Embryonic facial prominence (tissue), 1 donor: ENCODE data around the gene NR1D1.
A peak's percentile ranks its signal among the peaks of the same experiment; 100 is the strongest.
"Not testable (repeated sequence)": the region's sequence is repeated elsewhere in the genome, so short reads cannot be mapped to it uniquely, and the experiment has no call there.

Experiments
- DNase-seq: peaks from one replicate; pipeline ENCODE4 v3.0.0-alpha.2; 2016; ENCODE audit errors: extremely low spot score

Gene NR1D1

DNA sequence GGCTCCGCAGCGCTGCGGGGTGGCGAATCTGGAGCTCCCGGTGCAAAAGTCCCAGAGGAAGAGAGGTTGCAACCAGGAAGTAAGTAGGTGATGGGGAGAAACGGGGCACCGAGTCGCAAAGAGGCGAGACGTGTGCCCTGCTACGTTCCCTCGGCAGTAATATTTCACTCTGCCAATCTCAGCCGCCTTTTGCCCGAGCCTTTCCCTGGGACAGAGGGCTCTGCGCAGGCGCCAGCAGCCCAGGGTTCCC, at the start of gene NR1D1:
Gene NR1D1 (minus strand): TSS at position 171 of the 250 bp plus-strand sequence. CDS start 495 bp downstream, outside the sequence.
- no peak for DNase-seq

DNA sequence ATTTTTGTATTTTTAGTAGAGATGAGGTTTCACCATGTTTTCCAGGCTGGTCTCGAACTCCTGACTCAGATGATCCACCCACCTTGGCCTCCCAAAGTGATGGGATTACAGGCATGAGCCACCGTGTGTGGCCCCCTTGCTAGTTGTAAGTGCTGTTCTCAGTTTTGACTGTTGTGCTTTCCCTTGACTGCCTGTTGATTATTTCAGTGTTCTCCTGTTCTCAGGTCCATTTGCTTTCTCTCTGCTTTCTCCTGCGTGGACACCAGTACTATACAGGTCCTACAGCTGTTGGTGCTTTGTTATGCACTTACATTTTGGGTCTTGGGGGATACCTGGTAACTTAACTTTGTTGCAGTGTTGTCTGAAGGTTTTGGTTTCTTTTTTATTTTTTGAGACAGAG, 48.1 kb upstream of the NR1D1 start:
- DNase-seq: no peak

DNA sequence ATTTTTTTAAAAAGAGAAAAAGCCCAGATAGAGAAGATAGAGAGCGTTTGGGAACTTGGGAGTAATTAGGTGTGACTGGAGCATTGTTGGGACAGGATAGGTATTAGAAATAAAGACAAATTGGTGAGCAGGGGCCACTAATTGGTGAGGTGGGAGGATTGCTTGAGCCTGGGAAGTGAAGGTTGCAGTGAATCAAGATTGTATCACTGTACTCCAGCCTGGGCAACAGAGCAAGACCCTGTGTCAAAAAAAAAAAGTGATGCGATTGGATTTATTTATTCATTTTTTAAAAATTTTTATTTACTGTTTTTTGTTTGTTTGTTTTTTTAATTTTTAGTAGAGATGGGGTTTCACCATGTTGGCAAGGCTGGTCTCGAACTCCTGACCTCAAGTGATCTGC, 45.1 kb upstream of the NR1D1 start:
- DNase-seq: no peak

DNA sequence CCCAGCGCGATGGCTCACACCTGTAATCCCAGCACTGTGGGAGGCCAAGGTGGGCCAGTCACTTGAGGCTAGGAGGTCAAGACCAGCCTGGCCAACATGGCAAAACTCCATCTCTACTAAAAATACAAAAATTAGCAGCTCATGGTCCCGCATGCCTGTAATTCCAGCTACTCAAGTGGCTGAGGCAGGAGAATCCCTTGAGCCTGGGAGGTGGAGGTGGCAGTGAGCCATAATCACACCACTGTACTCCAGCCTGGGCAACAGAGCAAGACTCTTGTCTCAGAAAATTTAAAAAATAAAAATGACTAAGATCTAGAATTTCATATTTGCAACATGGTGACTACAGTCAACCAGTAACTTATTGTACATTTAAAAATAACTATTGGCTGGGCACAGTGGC, 42.8 kb upstream of the NR1D1 start:
- not testable (repeated sequence) for DNase-seq

GRCh38 chr17:40139566-40140058, 39.2 kb upstream of the NR1D1 start:
- DNase-seq: no peak

DNA sequence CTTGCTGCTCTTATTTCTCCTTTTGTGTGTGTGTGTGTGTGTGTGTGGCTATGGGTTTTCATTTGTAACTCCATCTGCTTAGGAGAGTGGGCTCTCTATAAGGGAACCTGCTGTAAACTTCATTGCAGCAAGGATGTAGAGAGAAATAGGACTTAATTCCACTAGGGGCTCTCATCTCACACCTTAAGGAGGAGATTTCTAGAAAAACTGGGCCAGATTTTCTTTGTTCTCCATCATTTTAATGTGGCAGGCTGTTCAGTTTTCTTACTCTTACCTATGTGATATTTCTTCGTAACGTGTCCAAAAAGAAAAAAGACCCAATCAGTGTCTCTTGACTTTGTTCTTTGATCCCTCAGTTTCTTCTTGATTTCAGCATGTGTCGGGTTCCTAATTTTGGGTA, 35.4 kb upstream of the NR1D1 start:
- no peak for DNase-seq

DNA sequence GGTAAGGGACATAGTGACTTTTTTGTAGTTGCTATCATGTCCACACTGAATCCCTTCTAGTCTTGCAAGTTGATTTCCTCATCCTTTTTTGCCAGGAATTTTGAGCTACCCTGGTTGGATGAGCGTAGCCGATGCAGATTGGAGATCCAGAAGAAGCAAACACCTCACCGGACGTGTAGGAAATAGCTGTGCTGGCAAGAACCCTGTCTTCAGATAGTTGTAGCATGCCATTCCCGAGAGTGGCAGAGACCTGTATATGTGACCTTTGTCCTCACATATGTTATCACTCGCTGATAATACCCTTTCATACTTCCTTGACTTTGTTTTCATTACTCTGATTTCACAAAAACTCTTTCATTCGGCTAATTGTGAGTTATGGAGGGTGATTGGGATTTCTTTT, 33.8 kb upstream of the NR1D1 start:
- no peak for DNase-seq

GRCh38 chr17:40130352-40131042, 30.1 kb upstream of the NR1D1 start:
- no peak for DNase-seq

DNA sequence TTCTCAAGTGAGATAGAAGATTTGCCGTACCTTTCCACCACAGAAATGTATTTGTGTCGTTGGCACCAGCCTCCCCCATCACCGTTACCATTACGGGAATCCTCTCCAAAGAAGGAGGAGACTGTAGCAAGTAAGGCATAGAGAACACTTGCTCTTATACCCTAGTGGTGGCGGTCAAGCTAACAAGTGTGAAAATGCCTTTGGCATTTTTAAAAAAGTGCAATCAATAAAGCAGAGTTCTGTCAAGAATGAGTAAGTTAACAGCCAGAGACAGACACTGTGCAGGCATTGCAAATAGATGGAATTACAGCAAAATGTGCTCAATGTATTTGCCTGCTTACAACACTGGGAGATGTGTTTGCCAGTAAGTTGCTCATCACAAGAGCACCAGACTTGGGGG, 29.1 kb upstream of the NR1D1 start:
- no peak for DNase-seq

GRCh38 chr17:40124279-40125141, 24.1 kb upstream of the NR1D1 start:
- no peak for DNase-seq

DNA sequence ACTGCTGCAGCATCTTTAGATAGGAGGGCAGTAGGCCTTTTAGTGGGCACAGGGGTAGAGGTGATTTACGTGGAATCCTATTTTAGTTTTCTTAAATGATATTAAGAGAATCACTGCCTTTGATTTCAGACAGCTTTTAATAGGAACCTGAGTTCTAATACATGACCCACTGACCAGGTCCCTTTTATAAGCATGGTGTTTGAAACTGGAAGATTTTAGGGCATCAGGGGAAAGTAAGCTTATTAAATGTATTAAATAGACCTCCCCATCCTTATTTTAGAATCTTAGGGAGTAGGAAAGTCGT, 23.4 kb upstream of the NR1D1 start:
- DNase-seq: no peak

DNA sequence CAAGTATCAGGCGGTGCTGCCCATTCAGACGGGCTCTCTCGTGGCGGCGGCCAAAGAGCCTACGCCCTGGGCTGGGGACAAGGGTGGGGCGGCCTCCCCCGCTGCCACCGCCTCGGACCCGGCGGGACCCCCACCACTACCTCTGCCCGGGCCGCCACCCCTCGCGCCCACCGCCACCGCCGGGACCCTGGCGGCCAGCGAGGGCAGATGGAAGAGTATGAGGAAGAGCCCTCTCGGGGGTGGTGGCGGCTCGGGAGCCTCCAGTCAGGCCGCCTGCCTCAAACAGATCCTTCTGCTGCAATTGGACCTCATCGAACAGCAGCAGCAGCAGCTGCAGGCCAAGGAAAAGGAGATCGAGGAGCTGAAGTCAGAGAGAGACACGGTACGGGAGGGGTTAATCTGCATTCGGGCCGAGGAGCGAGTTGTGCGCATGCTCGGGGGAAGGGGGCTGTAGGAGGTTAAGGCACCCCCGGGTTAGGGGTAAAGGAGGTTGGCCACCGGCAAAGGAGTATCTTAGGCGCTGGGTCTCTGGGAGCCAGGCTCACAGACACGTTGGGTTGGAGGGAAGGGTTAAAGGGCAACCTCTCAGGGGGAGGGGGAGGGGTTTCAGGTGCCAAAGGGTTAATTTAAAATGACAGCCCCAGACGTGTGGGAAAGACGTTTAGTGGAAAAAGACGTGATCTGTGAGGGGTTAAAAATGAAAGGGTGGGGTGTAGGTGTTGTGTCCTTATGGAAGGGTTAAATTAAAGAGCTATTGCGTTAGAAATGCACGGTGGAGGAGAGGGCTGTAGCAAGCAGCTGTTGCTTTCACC, 22.8 kb upstream of the NR1D1 start:
- DNase-seq: no peak

DNA sequence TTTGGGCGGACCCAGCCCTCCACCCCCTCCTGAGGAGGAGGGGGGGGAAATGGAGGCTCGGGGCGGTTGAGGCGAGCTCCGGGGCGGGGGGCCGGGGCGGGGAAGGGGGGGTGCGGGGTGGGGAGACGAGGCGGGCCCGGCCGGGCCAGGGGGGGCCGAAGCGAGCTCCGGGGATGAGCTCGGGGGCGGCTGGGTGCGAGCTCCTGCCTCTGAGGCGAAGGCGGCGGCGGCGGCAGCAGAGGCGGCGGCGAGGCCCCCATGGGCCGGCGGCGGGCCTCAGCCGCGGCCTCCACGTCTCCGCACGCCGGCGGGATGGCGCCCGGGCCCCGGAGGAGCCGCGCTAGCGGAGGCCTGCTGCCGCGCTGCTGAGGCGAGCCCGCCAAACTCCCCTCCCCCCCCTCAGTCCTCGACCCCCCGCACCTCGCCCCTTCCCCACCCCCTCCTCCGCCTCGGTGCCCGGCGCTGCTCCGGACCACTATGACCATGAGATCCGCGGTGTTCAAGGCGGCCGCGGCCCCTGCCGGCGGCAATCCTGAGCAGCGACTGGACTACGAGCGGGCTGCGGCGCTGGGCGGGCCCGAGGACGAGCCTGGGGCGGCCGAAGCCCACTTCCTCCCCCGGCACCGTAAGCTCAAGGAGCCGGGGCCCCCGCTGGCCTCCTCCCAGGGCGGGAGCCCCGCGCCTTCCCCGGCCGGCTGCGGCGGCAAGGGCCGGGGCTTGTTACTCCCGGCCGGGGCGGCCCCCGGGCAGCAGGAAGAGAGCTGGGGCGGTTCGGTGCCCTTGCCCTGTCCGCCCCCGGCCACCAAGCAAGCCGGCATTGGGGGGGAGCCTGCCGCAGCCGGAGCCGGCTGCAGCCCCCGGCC, 22.0 kb upstream of the NR1D1 start:
- DNase-seq: no peak

GRCh38 chr17:40121181-40122135, 21.1 kb upstream of the NR1D1 start, which contains the start of gene MSL1:
MSL1 (plus strand) TSS chr17:40121971; CDS start chr17:40122613, 642 bp downstream.
- DNase-seq: peak; percentile 77

DNA sequence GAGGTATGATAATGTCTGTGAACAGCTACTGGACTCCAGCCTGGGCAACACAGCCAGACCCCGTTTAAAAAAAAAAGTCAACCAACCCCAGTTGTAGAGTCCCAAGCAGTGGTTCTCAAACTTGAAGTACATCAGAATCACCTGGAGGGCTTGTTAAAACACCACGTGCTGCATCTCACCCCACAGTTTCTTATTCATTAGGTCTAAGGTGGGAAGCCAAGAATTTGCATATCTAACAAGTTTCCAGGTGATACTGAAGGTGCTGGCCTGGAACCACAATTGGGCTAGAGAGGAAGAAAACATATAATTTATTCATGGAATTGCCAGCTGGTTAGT, 14.7 kb upstream of the NR1D1 start:
- no peak for DNase-seq

- DNase-seq: no peak
Measured at GRCh38 chr17:40113907-40114245, 13.5 kb upstream of the NR1D1 start.

DNA sequence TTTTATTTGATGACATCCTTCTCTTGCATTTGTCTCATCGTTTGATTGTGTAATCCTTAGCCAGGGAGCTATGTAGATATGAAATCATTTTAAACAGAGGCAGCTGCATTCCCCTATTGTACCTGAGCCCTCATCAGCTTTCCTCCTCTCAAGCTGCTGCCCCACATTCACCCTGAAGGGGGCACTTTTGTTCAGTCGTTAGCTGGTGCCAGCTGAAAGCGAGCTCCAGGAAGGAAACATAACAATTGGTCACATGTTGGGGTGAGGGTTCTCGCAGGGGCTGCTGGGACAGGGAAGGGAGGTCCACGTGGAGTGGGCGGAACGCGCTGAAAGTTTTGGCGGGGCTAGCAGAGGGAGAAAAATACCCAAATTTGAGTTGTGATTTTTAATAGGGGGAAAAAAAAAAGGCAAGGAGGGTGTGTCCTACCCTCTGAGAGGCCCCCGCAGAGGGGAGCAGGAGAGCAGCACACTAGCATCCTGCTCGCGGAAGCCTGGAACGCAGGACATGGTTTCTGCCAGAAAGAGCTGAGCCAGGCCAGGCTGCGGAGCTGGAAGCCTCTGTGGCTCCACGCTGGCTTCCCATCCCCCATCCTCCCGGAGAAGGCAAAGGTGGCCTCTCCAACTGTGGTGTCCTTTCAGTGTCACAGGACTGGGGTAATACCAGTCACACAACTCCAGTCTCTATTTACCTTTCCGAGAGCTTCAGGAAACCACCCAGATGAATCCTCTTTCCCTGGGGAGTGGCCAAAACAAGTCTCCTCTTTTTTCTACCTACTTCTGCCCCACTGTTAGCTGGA, 12.9 kb upstream of the NR1D1 start:
- DNase-seq: peak; percentile 96

- no peak for DNase-seq
Measured at GRCh38 chr17:40112718-40113109, 12.3 kb upstream of the NR1D1 start.

- no peak for DNase-seq
Measured at GRCh38 chr17:40112191-40112711, 11.9 kb upstream of the NR1D1 start.
